Activated CD4-positive, alpha-beta T cell treated with anti-CD3 and anti-CD28 coated beads, Interleukin-2, amount 50 U/mL, for 1 hour (primary cell): Measurements from ENCODE around the gene FBN3.
A peak's percentile ranks its signal among the peaks of the same experiment; 100 is the strongest.
"Not testable (repeated sequence)": the region's sequence is repeated elsewhere in the genome, so short reads cannot be mapped to it uniquely, and the experiment has no call there.

Experiments
- DNase-seq: peaks from one replicate; pipeline ENCODE4 v3.0.0-alpha.2; 2020

Gene FBN3

GRCh38 chr19:8149261-8150094, at the start of gene FBN3:
Gene FBN3, minus strand, starts transcription at chr19:8149592. Its CDS starts 2,112 bp downstream, at chr19:8147480.
- no peak for DNase-seq

- no peak for DNase-seq
Observed at GRCh38 chr19:8196271-8196927, 47.0 kb upstream of the FBN3 start.

GRCh38 chr19:8194528-8195267, 45.3 kb upstream of the FBN3 start:
- peak; percentile 35 for DNase-seq

GRCh38 chr19:8192221-8192820, 42.9 kb upstream of the FBN3 start:
- no peak for DNase-seq

GRCh38 chr19:8185343-8186068, 36.1 kb upstream of the FBN3 start:
- DNase-seq, result no peak

- no peak for DNase-seq
Observed at GRCh38 chr19:8184274-8184673, 34.9 kb upstream of the FBN3 start.

- no peak for DNase-seq
Observed at GRCh38 chr19:8180018-8180417, 30.6 kb upstream of the FBN3 start.

GRCh38 chr19:8174706-8175105, 25.3 kb upstream of the FBN3 start:
- no peak for DNase-seq

- no peak for DNase-seq
Observed at GRCh38 chr19:8168537-8168936, 19.1 kb upstream of the FBN3 start.

- no peak for DNase-seq
Observed at GRCh38 chr19:8167985-8168384, 18.6 kb upstream of the FBN3 start.

GRCh38 chr19:8163759-8164158, 14.4 kb upstream of the FBN3 start:
- no peak for DNase-seq

- DNase-seq, result no peak
Observed at GRCh38 chr19:8161135-8161646, 11.8 kb upstream of the FBN3 start.

GRCh38 chr19:8159322-8159721, 9.9 kb upstream of the FBN3 start:
- DNase-seq, result not testable (repeated sequence)

- peak; percentile 24 for DNase-seq
Observed at GRCh38 chr19:8158411-8159074, 9.2 kb upstream of the FBN3 start.

- DNase-seq, result no peak
Observed at GRCh38 chr19:8155318-8155717, 5.9 kb upstream of the FBN3 start.

- DNase-seq, result not testable (repeated sequence)
Observed at GRCh38 chr19:8154014-8154413, 4.6 kb upstream of the FBN3 start.

- DNase-seq, result no peak
Observed at GRCh38 chr19:8151767-8152035, 2.3 kb upstream of the FBN3 start.

GRCh38 chr19:8150998-8151766, 1.8 kb upstream of the FBN3 start:
- no peak for DNase-seq

- no peak for DNase-seq
Observed at GRCh38 chr19:8150178-8150865, 930 bp upstream of the FBN3 start.

- DNase-seq, result no peak
Observed at GRCh38 chr19:8148410-8149260, 757 bp downstream of the FBN3 start.
